Stomach (tissue), 4 donors: ENCODE data around the gene ZNF423.

Source experiments
- POLR2A ChIP-seq, 4 donors: fragments of 450-650 bp; IDR thresholded peaks; one replicate each; pipeline ENCODE4 v1.6.1; 2016; ENCODE audit warnings: antibody characterized with exemption in 4 of 4, control low read depth in 2 of 4, mild to moderate bottlenecking in 1 of 4, moderate library complexity in 1 of 4
- POLR2AphosphoS5 ChIP-seq, 3 donors: sonication (generic); formaldehyde crosslinking; IDR thresholded peaks; one replicate each; pipeline ENCODE4 v1.6.1; 2016; ENCODE audit warnings: antibody characterized with exemption in 3 of 3
- TF ChIP-seq, protein P1 (sequence below), 7 experiments: fragments of 450-650 bp in 4 of 7; fragments of 200-600 bp in 3 of 7; sonication (generic) in 3 of 7; IDR thresholded peaks; one replicate each; pipeline ENCODE4 v1.5.1; 2016 to 2019; ENCODE audit warnings: antibody characterized with exemption in 7 of 7, control low read depth in 2 of 7, mild to moderate bottlenecking in 1 of 7

DNA sequence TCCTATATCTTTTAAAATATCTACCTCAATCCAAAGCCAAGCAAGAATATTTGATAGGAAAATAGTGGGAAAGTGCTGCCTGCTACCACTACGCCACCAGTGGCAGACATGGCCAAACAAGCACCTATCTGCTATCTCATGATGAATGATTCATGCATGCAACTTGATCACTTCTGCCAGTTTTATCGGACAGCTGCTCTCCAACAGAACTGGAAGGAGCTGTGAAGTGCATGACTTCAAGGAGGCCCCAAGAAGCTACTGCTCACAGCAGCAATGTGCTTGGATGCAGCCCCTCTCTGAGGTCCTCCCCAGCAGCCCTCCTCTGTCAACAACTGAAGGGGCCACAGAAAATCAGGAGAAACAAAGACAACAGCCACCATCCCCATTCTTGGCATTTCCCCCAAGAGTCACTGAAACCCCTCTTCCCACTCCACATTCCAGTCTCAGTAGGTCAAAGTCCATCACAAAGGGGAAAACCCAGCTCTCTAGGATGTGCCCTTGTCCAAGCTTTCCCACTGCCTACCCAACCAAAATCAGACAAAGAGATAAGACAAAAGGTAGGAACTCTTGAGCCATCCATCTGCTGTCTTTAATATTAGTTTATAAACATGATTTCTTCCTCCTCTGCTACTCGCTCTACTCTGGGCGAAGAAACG lies 267.1 kb downstream of the ZNF423 start:
- TF ChIP-seq, protein P1, sequence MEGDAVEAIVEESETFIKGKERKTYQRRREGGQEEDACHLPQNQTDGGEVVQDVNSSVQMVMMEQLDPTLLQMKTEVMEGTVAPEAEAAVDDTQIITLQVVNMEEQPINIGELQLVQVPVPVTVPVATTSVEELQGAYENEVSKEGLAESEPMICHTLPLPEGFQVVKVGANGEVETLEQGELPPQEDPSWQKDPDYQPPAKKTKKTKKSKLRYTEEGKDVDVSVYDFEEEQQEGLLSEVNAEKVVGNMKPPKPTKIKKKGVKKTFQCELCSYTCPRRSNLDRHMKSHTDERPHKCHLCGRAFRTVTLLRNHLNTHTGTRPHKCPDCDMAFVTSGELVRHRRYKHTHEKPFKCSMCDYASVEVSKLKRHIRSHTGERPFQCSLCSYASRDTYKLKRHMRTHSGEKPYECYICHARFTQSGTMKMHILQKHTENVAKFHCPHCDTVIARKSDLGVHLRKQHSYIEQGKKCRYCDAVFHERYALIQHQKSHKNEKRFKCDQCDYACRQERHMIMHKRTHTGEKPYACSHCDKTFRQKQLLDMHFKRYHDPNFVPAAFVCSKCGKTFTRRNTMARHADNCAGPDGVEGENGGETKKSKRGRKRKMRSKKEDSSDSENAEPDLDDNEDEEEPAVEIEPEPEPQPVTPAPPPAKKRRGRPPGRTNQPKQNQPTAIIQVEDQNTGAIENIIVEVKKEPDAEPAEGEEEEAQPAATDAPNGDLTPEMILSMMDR (IDR thresholded peaks at IDR 0.05) = no peak
- TF ChIP-seq POLR2AphosphoS5 (IDR thresholded peaks at IDR 0.05) (no peak), POLR2A (IDR thresholded peaks at IDR 0.05) (no peak)
